GM21423 (cell line): Measurements from ENCODE around the gene BHLHE23.

Experiments
- ATAC-seq: cut with Tn5 transposase; IDR thresholded peaks from one replicate; pipeline ENCODE4 v1.9.1; 2021; ENCODE audit warnings: mild to moderate bottlenecking, moderate library complexity; ENCODE audit not compliant: unreplicated experiment

Gene BHLHE23

GRCh38 chr20:63026582-63027165, 19.9 kb upstream of the BHLHE23 start:
- no peak for ATAC-seq

GRCh38 chr20:63025534-63026331, 19.0 kb upstream of the BHLHE23 start:
- no peak for ATAC-seq

GRCh38 chr20:63024573-63025392, 18.0 kb upstream of the BHLHE23 start:
- no peak for ATAC-seq

GRCh38 chr20:63023936-63024571, 17.3 kb upstream of the BHLHE23 start:
- no peak for ATAC-seq

GRCh38 chr20:63023071-63023935, 16.5 kb upstream of the BHLHE23 start:
- no peak for ATAC-seq

- no peak for ATAC-seq
Observed at GRCh38 chr20:63022501-63022900, 15.7 kb upstream of the BHLHE23 start.

GRCh38 chr20:63021356-63022321, 14.9 kb upstream of the BHLHE23 start:
- no peak for ATAC-seq

GRCh38 chr20:63020681-63021080, 13.9 kb upstream of the BHLHE23 start:
- ATAC-seq, result no peak

- no peak for ATAC-seq
Observed at GRCh38 chr20:63017826-63018411, 11.2 kb upstream of the BHLHE23 start.

- no peak for ATAC-seq
Observed at GRCh38 chr20:63017076-63017825, 10.5 kb upstream of the BHLHE23 start.

GRCh38 chr20:63016514-63017075, 9.8 kb upstream of the BHLHE23 start:
- no peak for ATAC-seq

GRCh38 chr20:63015662-63016361, 9.0 kb upstream of the BHLHE23 start:
- no peak for ATAC-seq

GRCh38 chr20:63015147-63015661, 8.4 kb upstream of the BHLHE23 start:
- ATAC-seq, result no peak

GRCh38 chr20:63014710-63015109, 7.9 kb upstream of the BHLHE23 start:
- ATAC-seq, result no peak

- no peak for ATAC-seq
Observed at GRCh38 chr20:63014287-63014686, 7.5 kb upstream of the BHLHE23 start.

GRCh38 chr20:63013207-63013606, 6.4 kb upstream of the BHLHE23 start:
- no peak for ATAC-seq

- no peak for ATAC-seq
Observed at GRCh38 chr20:63011798-63012197, 5.0 kb upstream of the BHLHE23 start.
